ENCODE results near the gene GRAMD1A.

Gene GRAMD1A

DNA sequence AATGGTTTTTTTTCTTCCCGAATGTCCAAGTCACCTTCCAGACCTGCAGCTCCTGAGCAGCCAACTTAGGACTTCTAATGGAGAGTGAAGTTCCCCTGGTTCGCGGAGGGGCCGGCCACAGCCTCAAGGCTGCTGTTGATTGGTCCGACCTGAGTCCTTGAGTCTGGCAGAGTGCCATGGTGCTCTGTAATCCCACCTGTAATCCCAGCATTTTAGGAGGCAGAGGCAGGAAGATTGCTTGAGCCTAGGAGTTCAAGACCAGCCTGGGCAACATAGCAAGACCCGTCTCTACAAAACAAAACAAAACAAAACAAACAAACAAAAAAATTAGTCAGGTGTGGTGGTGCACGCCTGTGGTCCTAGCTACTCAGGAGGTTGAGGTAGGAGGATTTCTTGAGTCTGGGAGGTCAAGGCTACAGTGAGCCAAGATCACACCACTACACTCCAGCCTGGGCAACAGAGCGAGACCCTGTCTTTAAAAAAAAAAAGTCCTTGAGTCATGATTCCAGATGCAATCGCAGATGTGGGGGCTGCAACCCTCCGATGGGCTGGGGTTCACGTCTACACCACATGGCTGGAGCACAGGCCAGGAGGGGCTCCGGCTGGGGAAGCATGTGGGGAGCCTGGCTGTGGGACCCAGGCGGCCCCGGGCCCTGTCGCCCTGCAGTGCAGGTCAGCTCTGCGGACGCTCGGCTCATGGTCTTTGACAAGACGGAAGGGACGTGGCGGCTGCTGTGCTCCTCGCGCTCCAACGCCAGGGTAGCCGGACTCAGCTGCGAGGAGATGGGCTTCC, 59.1 kb downstream of the GRAMD1A start:
- no peak for DNase-seq (ENCODE audit: extremely low read depth, low read depth)
- TF ChIP-seq CTCF (IDR thresholded peaks at IDR 0.05; ENCODE audit: low read depth, low read length) = no peak

DNA sequence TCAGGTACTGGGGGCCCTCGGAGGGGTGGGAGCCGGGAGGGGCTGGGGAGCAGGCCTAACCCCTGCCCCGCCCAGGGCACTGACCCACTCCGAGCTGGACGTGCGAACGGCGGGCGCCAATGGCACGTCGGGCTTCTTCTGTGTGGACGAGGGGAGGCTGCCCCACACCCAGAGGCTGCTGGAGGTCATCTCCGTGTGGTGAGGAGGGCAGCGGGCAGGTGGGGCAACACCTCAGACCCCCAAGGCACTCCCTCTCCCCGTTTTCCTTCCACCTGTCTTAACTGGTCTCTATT, 59.6 kb downstream of the GRAMD1A start:
- no peak for TF ChIP-seq CTCF (IDR thresholded peaks at IDR 0.05; ENCODE audit: low read depth, low read length)
- no peak for DNase-seq (ENCODE audit: extremely low read depth, low read depth)

- TF ChIP-seq CTCF (IDR thresholded peaks at IDR 0.05; ENCODE audit: low read depth, low read length) = no peak
- no peak for DNase-seq (ENCODE audit: extremely low read depth, low read depth)
Observed at GRCh38 chr19:35060160-35060855, 60.2 kb downstream of the GRAMD1A start.

DNA sequence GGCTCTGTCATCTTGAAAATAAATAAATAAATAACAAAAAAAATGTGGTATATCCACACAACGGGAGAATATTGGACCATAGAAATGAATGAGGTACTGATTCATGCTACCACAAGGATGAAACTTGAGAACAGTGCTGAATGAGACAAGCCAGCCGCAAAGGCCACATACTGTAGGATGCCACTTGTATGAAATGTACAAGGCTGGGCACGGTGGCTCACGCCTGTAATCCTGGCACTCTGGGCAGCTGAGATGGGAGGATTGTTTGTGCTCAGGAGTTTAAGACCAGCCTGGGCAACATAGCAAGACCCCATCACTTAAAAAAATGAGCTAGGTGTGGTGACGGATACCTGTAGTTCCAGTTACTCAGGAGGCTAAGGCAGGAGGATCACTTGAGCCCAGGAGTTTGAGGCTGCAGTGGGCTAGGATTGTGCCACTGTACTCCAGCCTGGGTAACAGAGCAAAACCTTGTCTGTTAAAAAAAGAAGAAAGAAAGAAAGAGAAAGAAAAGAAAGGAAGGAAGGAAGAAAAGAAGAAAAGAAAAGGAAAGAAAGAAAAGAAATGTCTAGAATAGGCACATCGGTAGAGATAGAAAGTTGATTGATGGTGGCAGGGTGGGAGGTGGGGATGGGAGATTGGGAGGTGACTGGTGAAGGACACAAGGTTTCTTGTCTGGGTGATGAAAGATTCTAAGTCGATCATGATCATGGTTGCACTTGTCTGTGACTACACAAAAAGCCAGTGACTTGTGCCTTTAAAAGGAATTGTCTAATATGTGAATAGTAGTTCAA, 61.7 kb downstream of the GRAMD1A start:
- TF ChIP-seq CTCF (IDR thresholded peaks at IDR 0.05; ENCODE audit: low read depth, low read length) = no peak
- DNase-seq (ENCODE audit: extremely low read depth, low read depth) = no peak

GRCh38 chr19:35062942-35063341, 62.8 kb downstream of the GRAMD1A start:
- no peak for DNase-seq (ENCODE audit: extremely low read depth, low read depth)
- TF ChIP-seq CTCF (IDR thresholded peaks at IDR 0.05; ENCODE audit: low read depth, low read length) = no peak

DNA sequence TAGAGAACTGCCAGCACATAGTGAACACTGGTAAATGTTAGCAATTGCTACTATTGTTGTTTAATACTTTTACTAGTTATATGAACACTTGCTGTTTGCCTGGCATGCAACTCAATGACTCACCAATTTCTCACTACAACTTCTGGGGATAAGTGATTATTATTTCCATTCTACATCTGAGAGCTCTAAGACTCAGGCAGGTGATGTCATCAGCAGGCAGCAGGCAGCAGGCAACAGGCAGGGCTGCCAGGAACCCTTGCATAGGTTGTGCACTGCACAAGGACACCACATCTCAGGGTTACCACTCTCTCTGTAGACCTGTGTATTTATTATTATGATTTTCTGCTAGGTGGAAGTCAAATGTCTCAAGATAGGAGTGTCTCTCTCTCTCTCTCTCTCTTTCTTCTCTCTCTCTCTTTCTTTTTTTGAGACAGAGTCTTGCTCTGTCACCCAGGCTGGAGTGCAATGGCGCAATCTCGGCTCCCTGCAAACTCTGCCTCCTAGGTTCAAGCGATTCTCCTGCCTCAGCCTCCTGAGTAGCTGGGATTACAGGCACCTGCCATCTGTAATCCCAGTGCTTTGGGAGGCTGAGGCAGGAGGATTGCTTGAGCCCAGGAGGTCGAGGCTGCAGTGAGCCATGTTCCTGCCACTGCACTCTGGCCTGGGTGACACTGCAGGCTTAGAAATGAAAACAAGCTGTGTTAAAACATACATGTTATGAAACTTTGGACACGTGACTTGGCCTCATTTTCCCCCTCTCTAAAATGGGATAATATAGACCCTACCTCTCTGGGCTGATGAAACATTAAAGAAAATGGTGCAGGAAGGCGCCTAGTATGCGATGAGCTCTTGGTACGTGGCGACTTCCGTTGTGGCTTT, 64.1 kb downstream of the GRAMD1A start:
- no peak for TF ChIP-seq CTCF (IDR thresholded peaks at IDR 0.05; ENCODE audit: low read depth, low read length)
- no peak for DNase-seq (ENCODE audit: extremely low read depth, low read depth)

Measured in AG09319 (cell line).